Hippocampal formation (tissue), 2 donors: ENCODE measurements around the gene AOC3.

Source experiments
- DNase-seq, 2 donors: peaks; one replicate each; lab custom pipeline; 2025; lab: John Stamatoyannopoulos, UW

Gene AOC3

GRCh38 chr17:42850954-42851353 lies at the start of gene AOC3:
TSS of gene AOC3 (plus strand) at chr17:42851199. CDS start at chr17:42851344, 145 bp downstream.
- DNase-seq = no peak

DNA sequence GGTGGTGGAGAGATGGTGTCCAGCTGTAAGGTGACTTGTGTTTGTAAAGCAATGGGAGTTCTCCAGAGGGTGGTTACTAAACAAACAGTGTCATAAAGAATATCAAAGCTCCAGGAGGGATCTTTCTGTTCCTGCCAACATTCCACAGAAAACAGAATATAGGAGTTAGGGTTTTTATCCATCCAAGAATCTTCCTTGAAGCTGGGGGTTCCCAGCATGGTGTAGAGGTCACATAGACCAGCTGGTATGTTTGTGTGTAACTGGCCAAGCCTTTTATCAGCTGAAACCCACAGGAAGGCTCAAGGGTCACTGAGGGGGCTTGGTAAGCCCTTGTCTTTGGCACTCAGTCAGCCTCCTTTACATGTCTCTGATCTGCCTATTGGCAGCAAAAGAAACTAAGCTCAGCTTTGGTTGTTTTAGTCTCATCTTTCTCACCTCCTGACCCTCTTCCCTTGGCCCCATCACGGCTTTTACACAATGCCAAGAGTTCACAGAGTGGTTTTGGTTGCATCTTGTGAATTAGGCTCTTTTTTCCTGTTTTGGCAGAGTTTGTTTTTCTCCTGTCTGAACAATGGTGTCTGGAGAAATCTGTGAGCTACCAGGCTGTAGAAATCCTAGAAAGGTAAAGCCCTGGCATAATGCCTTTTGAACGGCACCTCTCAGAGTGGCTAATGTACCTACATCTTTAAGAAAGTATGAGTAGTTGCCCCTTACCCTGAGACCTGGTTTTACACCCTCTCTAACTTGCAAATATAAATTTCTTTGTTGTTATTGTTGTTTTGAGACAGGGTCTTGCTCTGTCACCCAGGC lies 47.7 kb upstream of the AOC3 start:
- DNase-seq = no peak

- no peak for DNase-seq
These were observed 46.1 kb upstream of the AOC3 start for GRCh38 chr17:42804918-42805367.

- DNase-seq = no peak
These were observed 44.8 kb upstream of the AOC3 start for GRCh38 chr17:42806249-42806648.

GRCh38 chr17:42809250-42809649 lies 41.7 kb upstream of the AOC3 start:
- DNase-seq = peak in 1 of 2 donors; percentile 30

- DNase-seq = no peak
These were observed 36.2 kb upstream of the AOC3 start for GRCh38 chr17:42814633-42815399.

GRCh38 chr17:42817866-42818265 lies 33.1 kb upstream of the AOC3 start:
- no peak for DNase-seq

GRCh38 chr17:42818379-42818778 lies 32.6 kb upstream of the AOC3 start:
- DNase-seq = no peak

DNA sequence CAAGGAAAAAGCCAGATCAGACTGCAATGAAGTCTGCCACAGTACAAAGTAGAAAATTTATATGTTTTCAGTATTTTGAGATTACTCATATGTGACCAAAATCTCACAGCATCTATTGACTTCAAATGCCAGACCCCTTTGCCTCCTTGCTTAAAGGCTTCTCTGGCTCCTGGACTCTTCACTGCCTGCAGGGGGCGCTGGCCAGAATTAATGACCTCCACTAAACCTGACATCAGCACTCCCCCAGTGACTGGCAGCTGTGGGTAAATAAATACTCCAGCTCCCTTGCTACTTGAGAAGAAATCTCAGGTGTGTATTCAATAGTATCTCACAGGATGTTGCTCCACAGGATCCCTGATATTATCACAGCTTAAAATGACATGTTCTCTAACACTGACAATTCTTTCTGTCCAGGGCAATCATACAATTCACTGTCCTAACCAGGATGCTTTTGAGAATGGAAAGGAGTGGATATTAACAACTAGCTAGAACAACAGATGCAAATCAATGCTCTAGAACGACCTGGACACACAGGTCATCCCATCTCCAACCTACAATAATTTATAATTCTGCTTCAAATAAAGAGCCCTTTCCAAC lies 31.0 kb upstream of the AOC3 start:
- no peak for DNase-seq

DNA sequence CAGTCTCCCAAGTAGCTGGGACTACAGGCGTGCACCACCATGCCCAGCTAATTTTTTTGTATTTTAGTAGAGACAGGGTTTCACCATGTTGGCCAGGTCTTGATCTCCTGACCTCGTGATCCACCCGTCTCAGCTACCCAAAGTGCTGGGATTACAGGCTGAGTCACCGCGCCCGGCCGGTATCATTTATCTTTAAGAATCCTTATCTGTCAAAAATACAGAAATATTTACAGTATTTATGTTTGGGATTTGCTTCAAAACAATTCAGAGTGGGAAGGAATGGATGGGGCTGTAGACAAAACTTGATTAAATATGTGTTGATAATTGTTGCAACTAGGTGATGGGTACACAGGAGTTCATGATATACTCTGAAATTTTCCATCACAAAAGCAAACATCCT lies 29.8 kb upstream of the AOC3 start:
- DNase-seq = no peak

DNA sequence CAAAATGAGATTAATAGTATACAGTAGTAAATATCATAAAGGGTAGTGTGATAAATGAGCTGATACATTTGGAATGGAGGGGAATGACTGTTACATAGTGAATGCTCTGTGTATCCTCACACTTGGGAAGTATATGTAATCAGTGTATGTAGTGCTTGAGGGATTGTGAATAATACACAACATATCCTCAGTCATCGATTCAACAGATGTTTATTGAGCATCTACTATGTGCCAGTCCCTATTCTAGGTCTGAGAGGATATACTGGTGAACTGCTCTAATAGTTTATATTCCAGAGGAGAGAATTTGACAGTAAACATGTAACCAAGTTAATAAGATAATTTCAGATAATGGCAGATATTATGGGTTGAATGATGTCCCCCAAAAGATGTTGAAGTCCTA lies 23.5 kb upstream of the AOC3 start:
- no peak for DNase-seq

DNA sequence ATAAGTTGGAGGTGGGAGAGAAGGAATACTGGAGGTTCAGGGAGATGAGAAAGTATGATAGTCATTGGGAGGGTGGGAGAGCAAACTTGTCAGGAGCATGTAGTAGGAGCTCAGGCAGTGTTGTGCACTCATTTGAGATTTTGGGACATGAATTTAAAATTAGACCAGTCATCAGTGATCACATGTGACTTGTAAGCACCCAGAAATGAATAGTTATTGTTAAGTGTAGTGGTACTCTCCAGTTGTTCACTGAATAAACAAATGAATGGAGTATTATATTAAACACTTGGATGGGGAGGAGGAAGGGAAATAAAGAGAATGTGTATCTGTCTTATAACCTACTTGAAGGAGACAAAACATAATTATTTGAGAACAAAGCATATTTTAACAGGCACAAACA lies 20.0 kb upstream of the AOC3 start:
- DNase-seq = no peak

GRCh38 chr17:42832213-42832933 lies 18.6 kb upstream of the AOC3 start:
- peak in 1 of 2 donors; percentile 53 for DNase-seq

DNA sequence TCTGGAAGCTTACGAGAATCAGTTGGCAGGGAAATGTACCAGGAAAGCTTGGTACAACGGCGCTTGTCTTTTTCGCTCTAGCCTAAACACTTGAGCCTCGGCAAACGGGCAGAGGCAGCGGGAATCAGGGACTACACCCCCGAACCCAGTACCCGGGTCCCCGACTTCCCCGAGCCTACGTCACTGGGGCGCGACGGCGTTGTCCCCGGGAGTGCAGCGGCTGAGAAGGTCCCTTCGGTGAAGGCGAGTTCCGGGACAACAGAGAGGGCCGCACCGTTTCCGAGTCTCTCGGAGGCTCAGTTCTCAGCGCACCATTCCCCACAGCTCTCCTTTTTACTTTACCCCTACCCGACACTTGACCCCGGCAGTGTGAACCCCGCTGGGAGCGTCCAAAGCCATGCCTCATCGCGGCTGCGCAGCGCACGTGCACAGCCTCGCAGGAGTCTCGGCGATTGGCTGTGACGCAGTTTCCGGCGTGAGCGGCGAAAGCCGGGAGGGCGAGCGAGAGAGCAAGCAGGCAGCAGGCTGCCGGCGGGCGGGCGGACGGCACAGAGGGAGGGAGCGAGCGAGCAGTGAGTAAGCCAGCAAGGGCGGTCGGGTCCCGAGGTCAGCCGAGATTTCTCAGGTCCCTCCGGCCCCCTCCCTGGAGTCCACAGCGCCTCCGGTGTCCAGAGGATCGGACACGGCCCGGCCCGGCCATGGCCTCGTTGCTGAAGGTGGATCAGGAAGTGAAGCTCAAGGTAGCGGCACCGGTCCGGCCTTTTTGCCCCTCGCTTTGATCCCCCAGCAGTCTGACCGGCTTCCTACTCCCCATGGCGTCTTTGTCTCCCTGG lies 17.8 kb upstream of the AOC3 start, which contains the start of gene PSME3:
Gene PSME3 (plus strand): TSS at position 464 of the 833 bp plus-strand sequence. CDS start 235 bp downstream, at position 699.
- DNase-seq = peak; percentile 79 to 86

GRCh38 chr17:42833767-42834422 lies 17.1 kb upstream of the AOC3 start:
- no peak for DNase-seq

DNA sequence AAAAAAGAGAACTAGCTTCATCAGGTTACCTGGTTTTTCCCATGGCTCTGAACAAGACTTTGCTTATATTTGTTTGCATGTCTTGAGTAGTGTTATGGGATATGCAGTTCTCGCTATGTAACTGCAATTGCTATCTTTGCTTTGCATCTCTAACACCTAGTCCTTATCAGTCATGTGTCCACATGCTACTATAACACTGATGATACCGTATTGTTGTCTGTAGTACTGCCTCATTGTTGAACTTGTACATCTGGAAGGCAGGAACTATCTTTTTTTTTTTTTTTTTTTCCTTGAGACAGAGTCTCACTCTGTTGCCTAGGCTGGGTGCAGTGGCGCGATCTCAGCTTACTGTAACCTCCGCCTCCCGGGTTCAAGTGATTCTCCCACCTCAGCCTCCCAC lies 15.3 kb upstream of the AOC3 start:
- no peak for DNase-seq

DNA sequence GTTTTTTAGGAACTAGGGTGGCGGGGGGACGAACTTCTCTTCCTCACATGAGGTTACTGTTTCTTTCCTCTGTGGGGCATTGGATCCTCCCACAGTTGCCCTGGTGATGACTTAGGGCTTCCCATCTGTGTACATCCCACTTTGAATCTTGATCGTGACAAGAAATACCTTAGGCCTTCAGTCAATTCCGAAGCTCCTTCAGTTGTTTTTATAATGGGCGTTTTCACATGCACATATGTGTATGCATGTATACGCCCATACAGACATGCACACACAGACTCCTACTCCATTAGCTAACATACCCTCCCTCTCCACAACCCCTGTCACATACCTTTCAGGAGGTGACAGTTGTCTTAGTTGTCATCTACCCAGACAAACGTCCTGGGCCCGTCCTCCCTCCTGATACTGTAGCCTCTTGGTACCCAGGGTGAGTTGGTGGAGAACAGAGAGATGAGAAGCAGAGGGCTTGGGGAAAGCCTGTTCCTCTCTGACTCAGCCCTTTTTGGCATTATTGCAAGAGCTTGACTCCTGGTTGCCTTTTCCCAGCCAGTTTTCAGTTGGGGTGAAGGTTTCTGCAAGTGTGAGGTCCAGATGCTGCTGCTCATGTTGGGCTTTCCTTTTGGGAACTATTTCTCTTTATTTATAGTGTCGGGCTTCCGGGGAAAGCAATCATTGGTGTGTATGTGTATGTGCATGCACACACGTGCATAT lies 8.9 kb upstream of the AOC3 start:
- no peak for DNase-seq

GRCh38 chr17:42843358-42843934 lies 7.6 kb upstream of the AOC3 start:
- peak in 1 of 2 donors; percentile 58 for DNase-seq

- no peak for DNase-seq
These were observed 6.7 kb upstream of the AOC3 start, which contains the start of gene AOC2 for GRCh38 chr17:42844271-42844670. TSS of gene AOC2 (plus strand) at chr17:42844580. CDS start at chr17:42844627, 47 bp downstream.
